Bronchial epithelial cell (primary cell): ENCODE measurements around the gene CALHM3. TPM values are rescaled to one million over a fixed set of nuclear protein-coding genes. Genes with fewer than 3 reads are reported as not detected.

ENCODE experiments used
- DNase-seq: peaks from one replicate; pipeline ENCODE4 v3.0.0-alpha.2; 2010; ENCODE audit warnings: low read depth
- FAIRE-seq: peaks from 2 replicates; lab custom pipeline; 2011; peaks lifted over from hg19 to GRCh38; lab: Jason Lieb, UNC
- H3K27me3 ChIP-seq: 2 replicates; pipeline ENCODE4 v1.5.1; 2011; ENCODE audit warnings: low read length; ENCODE audit not compliant: control insufficient read depth, insufficient read depth
- H3K36me3 ChIP-seq: 2 replicates; pipeline ENCODE4 v1.5.1; 2011; ENCODE audit warnings: low read length; ENCODE audit not compliant: control insufficient read depth, insufficient read depth
- H3K4me3 ChIP-seq: 2 replicates; pipeline ENCODE4 v1.5.1; 2011; ENCODE audit warnings: mild to moderate bottlenecking, low read depth, low read length, control low read depth
- CTCF ChIP-seq: IDR thresholded peaks from 2 replicates; pipeline ENCODE4 v1.5.1; 2011; ENCODE audit warnings: mild to moderate bottlenecking, moderate library complexity, low read length, control low read depth, inconsistent platforms; ENCODE audit not compliant: insufficient read depth, severe bottlenecking
- total RNA-seq: library from RNA; depleted of rRNA; stranded (reverse); fragments of >200 nt; gene quantifications from 2 replicates; pipeline ENCODE4 v1.2.1, GENCODE V29; 2014

The CALHM3 gene
- total RNA-seq, 1 donor from 2014 or later = not detected

GRCh38 chr10:103433858-103434257 lies 45.2 kb downstream of the CALHM3 start:
- TF ChIP-seq CTCF = no peak
- peaks cover 36% of the 10 kb centered on the region for H3K36me3 ChIP-seq
- FAIRE-seq (no peak), DNase-seq (no peak)
- no peak overlapping the region for H3K4me3 ChIP-seq
- no peaks in the 10 kb centered on the region for H3K27me3 ChIP-seq

- TF ChIP-seq CTCF = no peak
- peaks cover 35% of the 10 kb centered on the region for H3K36me3 ChIP-seq
- no peak overlapping the region for H3K4me3 ChIP-seq
- no peak for FAIRE-seq
- no peaks in the 10 kb centered on the region for H3K27me3 ChIP-seq
- DNase-seq = no peak
These were observed 47.1 kb downstream of the CALHM3 start for GRCh38 chr10:103431902-103432301.

- DNase-seq (no peak), FAIRE-seq (no peak)
- TF ChIP-seq CTCF = no peak
- H3K36me3 ChIP-seq = peaks cover 35% of the 10 kb centered on the region
- H3K4me3 ChIP-seq = no peak overlapping the region
- H3K27me3 ChIP-seq = no peaks in the 10 kb centered on the region
These were observed 49.4 kb downstream of the CALHM3 start for GRCh38 chr10:103429647-103430046.

GRCh38 chr10:103428989-103429643 lies 49.9 kb downstream of the CALHM3 start:
- Histone ChIP-seq H3K36me3 (peaks cover 35% of the 10 kb centered on the region), H3K4me3 (no peak overlapping the region), H3K27me3 (no peaks in the 10 kb centered on the region)
- FAIRE-seq (no peak), DNase-seq (no peak)
- TF ChIP-seq CTCF = no peak

- Histone ChIP-seq H3K27me3 (no peaks in the 10 kb centered on the region), H3K36me3 (peaks cover 31% of the 10 kb centered on the region), H3K4me3 (no peak overlapping the region)
- TF ChIP-seq CTCF = no peak
- DNase-seq (no peak), FAIRE-seq (no peak)
These were observed 51.2 kb downstream of the CALHM3 start for GRCh38 chr10:103427866-103428265.

- H3K4me3 ChIP-seq = no peak overlapping the region
- FAIRE-seq = no peak
- TF ChIP-seq CTCF = no peak
- DNase-seq = no peak
- H3K36me3 ChIP-seq = peaks cover 38% of the 10 kb centered on the region
- H3K27me3 ChIP-seq = no peaks in the 10 kb centered on the region
These were observed 55.3 kb downstream of the CALHM3 start for GRCh38 chr10:103423748-103424147.
